Osteoblast (primary cell): Measurements from ENCODE around the gene PFN4. TPM values are rescaled to one million over a fixed set of nuclear protein-coding genes. Genes with fewer than 3 reads are reported as not detected.

ENCODE experiments used
- DNase-seq: peaks from one replicate; pipeline ENCODE4 v3.0.0; 2011; ENCODE audit warnings: low spot score, mixed read lengths; ENCODE audit not compliant: insufficient read length; ENCODE audit errors: missing footprints
- H2AFZ ChIP-seq: 2 replicates; pipeline ENCODE4 v1.6.0; 2011; ENCODE audit warnings: mild to moderate bottlenecking, low read length
- H3K27ac ChIP-seq: 2 replicates; pipeline ENCODE4 v1.5.1; 2011; ENCODE audit warnings: mild to moderate bottlenecking, low read depth, low read length, moderate library complexity
- H3K27me3 ChIP-seq: 2 replicates; pipeline ENCODE4 v1.6.0; 2012; ENCODE audit warnings: mild to moderate bottlenecking, control low read depth, inconsistent platforms, low read length, moderate library complexity; ENCODE audit not compliant: insufficient read depth
- H3K36me3 ChIP-seq: 2 replicates; pipeline ENCODE4 v1.5.1; 2011; ENCODE audit warnings: mild to moderate bottlenecking, low read length, control low read depth, moderate library complexity; ENCODE audit not compliant: insufficient read depth
- H3K4me1 ChIP-seq: 2 replicates; pipeline ENCODE4 v1.5.1; 2011; ENCODE audit warnings: mild to moderate bottlenecking, low read length, control low read depth, moderate library complexity; ENCODE audit not compliant: insufficient read depth
- H3K4me2 ChIP-seq: 2 replicates; pipeline ENCODE4 v1.6.0; 2011; ENCODE audit warnings: mild to moderate bottlenecking, low read length; ENCODE audit not compliant: insufficient read depth
- H3K4me3 ChIP-seq: fragments of 200-600 bp; sonication (generic); 3 replicates; pipeline ENCODE4 v1.5.1; 2012; ENCODE audit warnings: mild to moderate bottlenecking, low read length, inconsistent platforms; ENCODE audit not compliant: insufficient read depth
- H3K79me2 ChIP-seq: 2 replicates; pipeline ENCODE4 v1.6.0; 2012; ENCODE audit warnings: mild to moderate bottlenecking, low read length, control low read depth, inconsistent platforms; ENCODE audit not compliant: insufficient read depth
- H3K9me3 ChIP-seq: 2 replicates; pipeline ENCODE4 v1.5.1; 2011; ENCODE audit warnings: low read depth, low read length, control low read depth
- H4K20me1 ChIP-seq: 2 replicates; pipeline ENCODE4 v1.6.0; 2012; ENCODE audit warnings: mild to moderate bottlenecking, low read length, control low read depth; ENCODE audit not compliant: insufficient read depth
- total RNA-seq: library from RNA; depleted of rRNA; stranded (reverse); fragments of >200 nt; gene quantifications from 2 replicates; pipeline ENCODE4 v1.2.3, GENCODE V29; 2012
- TF ChIP-seq, protein P1 (sequence below): IDR thresholded peaks from 2 replicates; pipeline ENCODE4 v1.5.1; 2011; ENCODE audit warnings: mild to moderate bottlenecking, low read depth, low read length, moderate library complexity; ENCODE audit errors: extremely low read depth

PFN4 gene
- total RNA-seq, 1 donor: not detected

DNA sequence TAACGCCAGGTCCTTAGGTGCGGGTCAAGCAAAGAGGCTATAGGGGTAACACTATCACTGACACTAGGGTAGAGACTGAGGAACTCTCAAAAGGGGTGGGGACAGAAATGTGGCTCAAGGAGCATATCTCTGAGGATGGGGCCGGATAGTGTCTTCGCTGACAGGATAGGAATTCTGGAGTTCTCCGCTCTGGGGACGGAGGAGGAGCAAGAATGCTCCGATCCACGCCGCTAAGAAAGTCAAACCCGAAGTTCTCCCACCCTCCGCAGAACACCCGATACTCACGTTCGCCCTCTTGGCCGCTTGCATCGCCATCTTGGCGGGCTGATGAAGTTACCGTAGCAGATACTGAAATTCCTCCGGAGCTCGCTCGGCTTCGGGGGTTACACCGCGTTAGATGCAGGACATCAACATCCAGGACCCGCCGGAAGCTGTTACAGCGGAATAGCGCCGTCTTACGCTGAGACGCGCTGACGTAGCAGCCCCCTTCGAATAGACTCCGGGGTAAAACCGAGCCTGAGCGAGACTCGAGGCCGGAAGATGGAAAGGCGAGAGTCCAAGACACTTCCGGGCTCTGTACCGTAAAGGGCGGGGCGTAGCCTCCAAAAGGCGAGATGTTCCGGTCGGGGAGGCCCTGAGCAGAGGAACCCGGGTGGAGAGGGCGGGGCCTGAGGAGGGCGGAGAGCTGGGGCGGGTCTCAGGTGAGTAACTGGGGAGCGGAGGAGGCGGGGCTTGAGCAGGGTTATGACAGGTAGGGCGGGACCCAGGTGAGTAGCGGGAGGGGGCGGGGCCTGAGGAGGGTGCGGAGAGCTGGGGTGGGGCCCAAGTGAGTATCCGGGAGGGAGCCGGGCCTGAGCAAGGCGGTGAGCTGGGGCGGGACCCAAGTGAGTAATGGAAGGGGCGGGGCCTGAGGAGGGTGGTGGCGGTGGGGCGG, 47.0 kb downstream of the PFN4 start, which contains the start of gene SF3B6:
SF3B6 (minus strand) TSS at position 412 of the 934 bp plus-strand sequence; CDS start at position 315, 97 bp downstream.
- Histone ChIP-seq H3K27ac (peak within 1 kb of the TSS; percentile 81), H4K20me1 (peaks cover 7% of the 10 kb centered on the region), H2AFZ (peak within 1 kb of the TSS; percentile 98), H3K79me2 (peaks cover 38% of the 10 kb centered on the region), H3K4me3 (peak within 1 kb of the TSS; percentile 87), H3K27me3 (no peaks in the 10 kb centered on the region), H3K9me3 (no peaks in the 10 kb centered on the region), H3K4me1 (peaks cover 5% of the 10 kb centered on the region), H3K4me2 (peak within 1 kb of the TSS; percentile 74), H3K36me3 (peaks cover 26% of the 10 kb centered on the region)
- DNase-seq: peak; percentile 97
- TF ChIP-seq, protein P1, sequence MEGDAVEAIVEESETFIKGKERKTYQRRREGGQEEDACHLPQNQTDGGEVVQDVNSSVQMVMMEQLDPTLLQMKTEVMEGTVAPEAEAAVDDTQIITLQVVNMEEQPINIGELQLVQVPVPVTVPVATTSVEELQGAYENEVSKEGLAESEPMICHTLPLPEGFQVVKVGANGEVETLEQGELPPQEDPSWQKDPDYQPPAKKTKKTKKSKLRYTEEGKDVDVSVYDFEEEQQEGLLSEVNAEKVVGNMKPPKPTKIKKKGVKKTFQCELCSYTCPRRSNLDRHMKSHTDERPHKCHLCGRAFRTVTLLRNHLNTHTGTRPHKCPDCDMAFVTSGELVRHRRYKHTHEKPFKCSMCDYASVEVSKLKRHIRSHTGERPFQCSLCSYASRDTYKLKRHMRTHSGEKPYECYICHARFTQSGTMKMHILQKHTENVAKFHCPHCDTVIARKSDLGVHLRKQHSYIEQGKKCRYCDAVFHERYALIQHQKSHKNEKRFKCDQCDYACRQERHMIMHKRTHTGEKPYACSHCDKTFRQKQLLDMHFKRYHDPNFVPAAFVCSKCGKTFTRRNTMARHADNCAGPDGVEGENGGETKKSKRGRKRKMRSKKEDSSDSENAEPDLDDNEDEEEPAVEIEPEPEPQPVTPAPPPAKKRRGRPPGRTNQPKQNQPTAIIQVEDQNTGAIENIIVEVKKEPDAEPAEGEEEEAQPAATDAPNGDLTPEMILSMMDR: no peak

DNA sequence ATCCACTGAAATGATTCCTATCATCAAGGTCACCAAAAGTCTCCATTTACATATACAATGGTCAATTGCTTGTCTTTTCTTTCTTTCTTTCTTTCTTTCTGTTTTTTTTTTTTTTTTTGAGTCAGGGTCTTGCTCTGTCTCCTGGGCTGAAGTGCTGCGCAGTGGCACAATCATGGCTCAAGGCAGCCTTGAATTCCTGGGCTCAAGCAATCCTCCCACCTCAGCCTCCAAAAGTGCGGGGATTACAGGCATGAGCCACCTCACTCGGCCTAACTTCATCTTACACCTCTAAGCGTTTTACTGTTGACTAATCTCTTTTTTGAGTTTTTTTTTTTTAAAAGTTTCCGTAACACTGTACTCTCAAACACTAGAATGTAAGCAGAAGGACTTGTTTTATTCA, 47.9 kb downstream of the PFN4 start:
- DNase-seq: no peak
- peak overlapping the region; percentile 81 for H3K27ac ChIP-seq
- no peaks in the 10 kb centered on the region for H3K27me3 ChIP-seq
- peaks cover 7% of the 10 kb centered on the region for H4K20me1 ChIP-seq
- peak overlapping the region; percentile 74 for H3K4me2 ChIP-seq
- H2AFZ ChIP-seq: no peak overlapping the region
- TF ChIP-seq, protein P1: no peak
- peaks cover 5% of the 10 kb centered on the region for H3K4me1 ChIP-seq
- no peaks in the 10 kb centered on the region for H3K9me3 ChIP-seq
- H3K79me2 ChIP-seq: peaks cover 43% of the 10 kb centered on the region
- peaks cover 25% of the 10 kb centered on the region for H3K36me3 ChIP-seq
- peak overlapping the region; percentile 87 for H3K4me3 ChIP-seq

DNA sequence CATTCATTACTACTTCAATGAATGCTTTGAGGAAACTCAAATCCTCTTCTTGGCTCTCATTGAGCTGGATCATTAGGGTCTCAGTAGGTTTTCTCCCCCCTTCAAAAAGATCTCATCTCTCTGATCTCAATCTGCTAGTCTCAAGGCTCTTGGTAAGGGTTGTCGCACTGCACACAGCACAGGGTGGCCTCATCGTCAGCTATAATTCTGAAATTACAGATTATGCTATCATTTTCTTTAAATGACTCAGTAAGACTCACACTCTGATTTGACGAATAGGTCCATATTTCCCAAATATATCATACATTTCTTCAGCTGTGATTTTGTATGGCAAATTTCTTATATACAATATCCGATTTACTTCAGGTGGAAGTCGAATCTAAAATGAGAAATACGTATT, 49.3 kb downstream of the PFN4 start:
- no peak for DNase-seq
- TF ChIP-seq, protein P1: no peak
- peaks cover 43% of the 10 kb centered on the region for H3K79me2 ChIP-seq
- peaks cover 25% of the 10 kb centered on the region for H3K36me3 ChIP-seq
- peaks cover 12% of the 10 kb centered on the region for H4K20me1 ChIP-seq
- no peaks in the 10 kb centered on the region for H3K27me3 ChIP-seq
- H3K4me3 ChIP-seq: no peak overlapping the region
- H2AFZ ChIP-seq: no peak overlapping the region
- H3K9me3 ChIP-seq: no peaks in the 10 kb centered on the region
- H3K4me1 ChIP-seq: peaks cover 5% of the 10 kb centered on the region
- H3K4me2 ChIP-seq: no peak overlapping the region
- H3K27ac ChIP-seq: no peak overlapping the region

DNA sequence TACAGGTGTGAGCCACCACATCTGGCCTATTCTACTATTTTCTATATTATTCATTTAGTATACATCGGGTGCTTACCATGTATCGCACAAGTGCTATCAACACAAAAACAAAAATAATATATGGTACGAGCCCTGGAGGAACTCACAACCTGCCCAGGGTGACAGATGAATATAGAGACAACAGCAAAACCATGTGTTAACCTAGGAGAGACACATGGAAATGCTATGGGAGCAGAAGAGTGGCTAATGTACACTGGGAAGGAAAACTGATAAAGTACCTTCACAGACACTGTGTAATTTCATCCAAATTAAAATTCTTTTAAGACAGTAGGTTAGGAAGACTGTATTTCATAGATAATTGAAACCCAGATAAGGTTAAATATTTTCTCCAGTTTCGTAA, 50.9 kb downstream of the PFN4 start:
- H3K27me3 ChIP-seq: no peaks in the 10 kb centered on the region
- no peak for DNase-seq
- peaks cover 12% of the 10 kb centered on the region for H4K20me1 ChIP-seq
- peaks cover 37% of the 10 kb centered on the region for H3K36me3 ChIP-seq
- H3K79me2 ChIP-seq: peaks cover 43% of the 10 kb centered on the region
- H3K4me2 ChIP-seq: no peak overlapping the region
- H3K4me1 ChIP-seq: peaks cover 5% of the 10 kb centered on the region
- H3K9me3 ChIP-seq: no peaks in the 10 kb centered on the region
- TF ChIP-seq, protein P1: no peak
- H2AFZ ChIP-seq: no peak overlapping the region
- H3K27ac ChIP-seq: no peak overlapping the region
- H3K4me3 ChIP-seq: no peak overlapping the region
